GM10266 (cell line): ENCODE data around the gene CEP192.

Source experiments
- DNase-seq: peaks from one replicate; pipeline ENCODE4 v3.0.0; 2012; ENCODE audit errors: extremely low spot score
- CTCF ChIP-seq: IDR thresholded peaks from 2 replicates; pipeline ENCODE4 v1.5.1; 2012; ENCODE audit warnings: mild to moderate bottlenecking, low read depth; ENCODE audit not compliant: control insufficient read depth, insufficient read depth; ENCODE audit errors: missing control alignments

The CEP192 gene

GRCh38 chr18:13164406-13164805 lies 173.2 kb downstream of the CEP192 start:
- no peak for TF ChIP-seq CTCF
- no peak for DNase-seq

GRCh38 chr18:13165636-13166423 lies 174.7 kb downstream of the CEP192 start:
- no peak for DNase-seq
- no peak for TF ChIP-seq CTCF

- no peak for DNase-seq
- no peak for TF ChIP-seq CTCF
Measured at GRCh38 chr18:13173578-13174145, 182.5 kb downstream of the CEP192 start.
